Ascending aorta (tissue), 2 donors: ENCODE results near the gene GPD2. TPM values are rescaled to one million over a fixed set of nuclear protein-coding genes. Genes with fewer than 3 reads are reported as not detected.

Experiments used
- DNase-seq, 2 donors: peaks; one replicate each; pipeline ENCODE4 v3.0.0-alpha.2; 2019; ENCODE audit warnings: low spot score in 2 of 2
- H3K27ac ChIP-seq, 2 donors: fragments of 200-600 bp; sonication (generic); one replicate each; pipeline ENCODE4 v1.5.1; 2016 to 2017; ENCODE audit warnings: mild to moderate bottlenecking in 1 of 2
- H3K27me3 ChIP-seq: fragments of 200-600 bp; sonication (generic); one replicate; pipeline ENCODE4 v1.5.1; 2017
- H3K36me3 ChIP-seq, 2 donors: fragments of 200-600 bp; sonication (generic); one replicate each; pipeline ENCODE4 v1.5.1; 2016
- H3K4me1 ChIP-seq, 2 donors: fragments of 200-600 bp; sonication (generic); one replicate each; pipeline ENCODE4 v1.5.1; 2016 to 2017; ENCODE audit warnings: mild to moderate bottlenecking in 1 of 2
- H3K4me3 ChIP-seq, 2 donors: fragments of 200-600 bp; sonication (generic); one replicate each; pipeline ENCODE4 v1.5.1; 2016 to 2017; ENCODE audit warnings: mild to moderate bottlenecking in 1 of 2
- H3K9me3 ChIP-seq, 2 donors: fragments of 200-600 bp; sonication (generic); one replicate each; pipeline ENCODE4 v1.5.1; 2016
- CTCF ChIP-seq, 3 experiments: fragments of 200-600 bp in 2 of 3; fragments of 450-650 bp in 1 of 3; sonication (generic) in 2 of 3; IDR thresholded peaks; one replicate each; pipeline ENCODE4 v1.5.1; 2016 to 2019; ENCODE audit warnings: antibody characterized with exemption in 3 of 3, mild to moderate bottlenecking in 1 of 3, moderate library complexity in 1 of 3
- intact Hi-C: fragments of 100-400 bp; cut with DNase I; formaldehyde crosslinking; loops from one replicate; pipeline ENCODE4 v1.15.1; 2023
- total RNA-seq: library from RNA; depleted of rRNA; stranded (reverse); fragments of >200 nt; gene quantifications from one replicate; pipeline ENCODE4 v1.1.0, GENCODE V29; 2016

The GPD2 gene
- total RNA-seq, 1 donor from 2014 or later = 20.0 TPM

GRCh38 chr2:156563994-156564753 lies 128.0 kb downstream of the GPD2 start:
- DNase-seq = no peak
- Histone ChIP-seq H3K9me3 (no peaks in the 10 kb centered on the region), H3K4me1 (no peaks in the 10 kb centered on the region), H3K36me3 (peaks cover 0 to 3% of the 10 kb centered on the region in 2 donors), H3K27ac (no peak overlapping the region), H3K27me3 (no peaks in the 10 kb centered on the region), H3K4me3 (no peak overlapping the region)
- TF ChIP-seq CTCF (IDR thresholded peaks at IDR 0.05) = no peak
- intact Hi-C loops = no loop called here

GRCh38 chr2:156565066-156565710 lies 129.0 kb downstream of the GPD2 start:
- intact Hi-C loops = no loop called here
- no peaks in the 10 kb centered on the region for H3K4me1 ChIP-seq
- no peak overlapping the region for H3K4me3 ChIP-seq
- H3K27me3 ChIP-seq = no peaks in the 10 kb centered on the region
- no peak for TF ChIP-seq CTCF (IDR thresholded peaks at IDR 0.05)
- H3K27ac ChIP-seq = no peak overlapping the region
- H3K9me3 ChIP-seq = no peaks in the 10 kb centered on the region
- peaks cover 9% of the 10 kb centered on the region in 2 donors for H3K36me3 ChIP-seq
- no peak for DNase-seq

GRCh38 chr2:156573710-156574109 lies 137.5 kb downstream of the GPD2 start:
- no peak for TF ChIP-seq CTCF (IDR thresholded peaks at IDR 0.05)
- Histone ChIP-seq H3K4me3 (no peak overlapping the region), H3K27ac (no peak overlapping the region), H3K9me3 (no peaks in the 10 kb centered on the region), H3K36me3 (peaks cover 9 to 25% of the 10 kb centered on the region in 2 donors), H3K27me3 (no peaks in the 10 kb centered on the region), H3K4me1 (no peaks in the 10 kb centered on the region)
- intact Hi-C loops = no loop called here
- DNase-seq = no peak

GRCh38 chr2:156574112-156574511 lies 137.9 kb downstream of the GPD2 start:
- Histone ChIP-seq H3K4me1 (no peaks in the 10 kb centered on the region), H3K9me3 (no peaks in the 10 kb centered on the region), H3K27me3 (no peaks in the 10 kb centered on the region), H3K36me3 (peaks cover 9 to 25% of the 10 kb centered on the region in 2 donors), H3K4me3 (no peak overlapping the region), H3K27ac (no peak overlapping the region)
- TF ChIP-seq CTCF (IDR thresholded peaks at IDR 0.05) = no peak
- intact Hi-C loops = no loop called here
- no peak for DNase-seq

- DNase-seq = no peak
- TF ChIP-seq CTCF (IDR thresholded peaks at IDR 0.05) = no peak
- Histone ChIP-seq H3K4me3 (no peak overlapping the region), H3K27me3 (no peaks in the 10 kb centered on the region), H3K9me3 (no peaks in the 10 kb centered on the region), H3K27ac (no peak overlapping the region), H3K36me3 (peaks cover 2 to 18% of the 10 kb centered on the region in 2 donors), H3K4me1 (no peaks in the 10 kb centered on the region)
- intact Hi-C loops = no loop called here
These were observed 139.8 kb downstream of the GPD2 start for GRCh38 chr2:156576005-156576404.
